ENCODE measurements around the gene DSCAML1. TPM values are rescaled to one million over a fixed set of nuclear protein-coding genes. Genes with fewer than 3 reads are reported as not detected.

Gene DSCAML1
- total and polyA plus RNA-seq, 9 of the 15 experiments (the other 6 are each of a cell fraction or from before 2014, with no cell fraction given) = not detected

- no peak for TF ChIP-seq GATA2 (CRISPR knock-in tag; IDR thresholded peaks at IDR 0.05)
Observed at GRCh38 chr11:117841551-117842031, 44.6 kb upstream of the DSCAML1 start (continued).

GRCh38 chr11:117840881-117841550 lies 44.0 kb upstream of the DSCAML1 start:
- DNase-seq (ENCODE audit: extremely low read depth in 1 of 4, low spot score in 3 of 4) = no peak
- in situ Hi-C loops (cut with MboI) = loop anchor here (10.0 kb wide), 1 partner anchor 104 kb away; no protein-coding TSS in a partner anchor

More at GRCh38 chr11:117840881-117841550, 44.0 kb upstream of the DSCAML1 start:
- Histone ChIP-seq H3K27ac (ENCODE audit: extremely low read depth, low read depth, low read length) (no peak overlapping the region), H3K9me1 (ENCODE audit: control insufficient read depth, insufficient read depth, low read length) (no peaks in the 10 kb centered on the region), H3K9ac (ENCODE audit: insufficient read depth in 1 of 2, low read depth in 2 of 2, low read length in 2 of 2) (no peak overlapping the region), H3K4me3 (no peak overlapping the region), H2AFZ (ENCODE audit: low read depth, low read length) (no peak overlapping the region), H3K79me2 (ENCODE audit: control insufficient read depth, insufficient read depth, low read length) (no peaks in the 10 kb centered on the region), H3K9me3 (replicated peaks; ENCODE audit: control insufficient read depth, insufficient read depth, low read depth, low read length) (no peaks in the 10 kb centered on the region), H4K20me1 (replicated peaks; ENCODE audit: control insufficient read depth, insufficient read depth, low read length) (peaks cover 6% of the 10 kb centered on the region; the same call in 1 of the 2 replicates), H3K36me3 (ENCODE audit: control insufficient read depth, insufficient read depth, low read length) (no peaks in the 10 kb centered on the region), H3K4me1 (replicated peaks in 1 of 2; ENCODE audit: control insufficient read depth in 2 of 2, insufficient read depth in 2 of 2, low read length in 2 of 2) (no peaks in the 10 kb centered on the region; a peak in 1 of 5 replicates), H3K4me2 (ENCODE audit: insufficient read depth, low read length) (no peak overlapping the region), H3K27me3 (ENCODE audit: control insufficient read depth in 2 of 2, insufficient read depth in 2 of 2, low read length in 2 of 2) (peaks cover 20 to 63% of the 10 kb centered on the region in 2 experiments; a peak in 4 of 5 replicates)
- FAIRE-seq (no peak), ATAC-seq (no peak)
- intact Hi-C loops (cut with micrococcal nuclease) = no loop called here
- ChIA-PET CTCF (ENCODE audit: low intra/inter-chr PET ratio) (no interaction called here), POLR2A (interaction anchor here (0.6 to 1.0 kb wide), 2 partner anchors 220 to 230 kb away, joined by 3 read pairs; no protein-coding TSS in a partner anchor)
- 3% methylated on average over 11 of the region's 11 CpGs for WGBS (ENCODE audit: insufficient coverage, low coverage, missing lambda C conversion rate)
- BruUV-seq (replicated peaks) = no TSS peak
- TF ChIP-seq CBFB (CRISPR knock-in tag; IDR thresholded peaks at IDR 0.05) = no peak
- TF ChIP-seq MAZ (CRISPR knock-in tag; conservative IDR thresholded peaks at IDR 0.05 in 1 of 2, IDR thresholded peaks at IDR 0.05 in 1 of 2) = no peak
- TF ChIP-seq CTBP1 (IDR thresholded peaks at IDR 0.05; ENCODE audit: borderline replicate concordance) = no peak
- no peak for TF ChIP-seq ZNF212 (CRISPR knock-in tag; IDR thresholded peaks at IDR 0.05)
- no peak for TF ChIP-seq ATF3 (IDR thresholded peaks at IDR 0.05)
- no peak for TF ChIP-seq ATF3 (CRISPR knock-in tag; conservative IDR thresholded peaks at IDR 0.05)
- TF ChIP-seq HNRNPL (IDR thresholded peaks at IDR 0.05; ENCODE audit: low read depth, low read length) = no peak
- no peak for TF ChIP-seq BHLHE40 (IDR thresholded peaks at IDR 0.05; ENCODE audit: low read length)
- TF ChIP-seq, protein P1, sequence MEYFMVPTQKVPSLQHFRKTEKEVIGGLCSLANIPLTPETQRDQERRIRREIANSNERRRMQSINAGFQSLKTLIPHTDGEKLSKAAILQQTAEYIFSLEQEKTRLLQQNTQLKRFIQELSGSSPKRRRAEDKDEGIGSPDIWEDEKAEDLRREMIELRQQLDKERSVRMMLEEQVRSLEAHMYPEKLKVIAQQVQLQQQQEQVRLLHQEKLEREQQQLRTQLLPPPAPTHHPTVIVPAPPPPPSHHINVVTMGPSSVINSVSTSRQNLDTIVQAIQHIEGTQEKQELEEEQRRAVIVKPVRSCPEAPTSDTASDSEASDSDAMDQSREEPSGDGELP (CRISPR knock-in tag; IDR thresholded peaks at IDR 0.05; ENCODE audit: borderline replicate concordance) = no peak
- no peak for TF ChIP-seq ADNP (tag; IDR thresholded peaks at IDR 0.05)
- TF ChIP-seq HDAC6 (IDR thresholded peaks at IDR 0.05; ENCODE audit: low read depth, low read length) = no peak

All from K562 (cell line).